ENCODE results near the gene TNRC18.
"Not testable (repeated sequence)": the region's sequence is repeated elsewhere in the genome, so short reads cannot be mapped to it uniquely, and the experiment has no call there.

TNRC18 gene

GRCh38 chr7:5312276-5313070, 111.2 kb downstream of the TNRC18 start:
- DNase-seq = not testable (repeated sequence)

- no peak for DNase-seq
Measured at GRCh38 chr7:5310822-5311405, 112.7 kb downstream of the TNRC18 start.

- no peak for DNase-seq
Measured at GRCh38 chr7:5309146-5309545, 114.5 kb downstream of the TNRC18 start.

GRCh38 chr7:5307221-5308142, 116.2 kb downstream of the TNRC18 start:
- DNase-seq = not testable (repeated sequence)

- DNase-seq = not testable (repeated sequence)
Measured at GRCh38 chr7:5305050-5305449, 118.6 kb downstream of the TNRC18 start.

GRCh38 chr7:5303591-5304505, 119.8 kb downstream of the TNRC18 start:
- peak; percentile 48 for DNase-seq

GRCh38 chr7:5303061-5303460, 120.6 kb downstream of the TNRC18 start:
- peak; percentile 38 for DNase-seq

- DNase-seq = peak; percentile 59
Measured at GRCh38 chr7:5302577-5302976, 121.1 kb downstream of the TNRC18 start.

GRCh38 chr7:5300366-5300765, 123.3 kb downstream of the TNRC18 start:
- no peak for DNase-seq

GRCh38 chr7:5296611-5297226, 126.9 kb downstream of the TNRC18 start:
- DNase-seq = peak; percentile 93

GRCh38 chr7:5296015-5296610, 127.5 kb downstream of the TNRC18 start:
- no peak for DNase-seq

GRCh38 chr7:5295039-5296014, 128.3 kb downstream of the TNRC18 start:
- no peak for DNase-seq

- peak; percentile 40 for DNase-seq
Measured at GRCh38 chr7:5294169-5294987, 129.3 kb downstream of the TNRC18 start.

GRCh38 chr7:5291711-5292335, 131.8 kb downstream of the TNRC18 start:
- not testable (repeated sequence) for DNase-seq

- DNase-seq = no peak
Measured at GRCh38 chr7:5291301-5291700, 132.3 kb downstream of the TNRC18 start.

- DNase-seq = no peak
Measured at GRCh38 chr7:5289355-5289754, 134.3 kb downstream of the TNRC18 start.

GRCh38 chr7:5288560-5288959, 135.1 kb downstream of the TNRC18 start:
- not testable (repeated sequence) for DNase-seq

- no peak for DNase-seq
Measured at GRCh38 chr7:5287802-5288201, 135.8 kb downstream of the TNRC18 start.

GRCh38 chr7:5287373-5287772, 136.3 kb downstream of the TNRC18 start:
- DNase-seq = not testable (repeated sequence)
